Stimulated activated memory B cell treated with anti-CD40 and anti-IgM and Interleukin-4, amounts not matched to agents 10 μg/mL and 1 μg/mL and 100 μg/mL, for 72 hours (primary cell): ENCODE results near the gene PBX1.

ENCODE experiments used
- ATAC-seq: fragments of 150-1000 bp; cut with Tn5 transposase; 2 replicates; pipeline ENCODE4 v1.10.0; 2021
- H3K27ac Mint-ChIP-seq: one replicate; pipeline ENCODE4 v1.8.0; 2022; ENCODE audit warnings: mild to moderate bottlenecking, mixed read lengths
- H3K27me3 Mint-ChIP-seq: one replicate; pipeline ENCODE4 v1.8.0; 2022; ENCODE audit warnings: mixed read lengths
- H3K36me3 Mint-ChIP-seq: one replicate; pipeline ENCODE4 v1.8.0; 2022; ENCODE audit warnings: mixed read lengths
- H3K4me1 Mint-ChIP-seq: one replicate; pipeline ENCODE4 v1.8.0; 2022; ENCODE audit warnings: mixed read lengths
- H3K4me3 Mint-ChIP-seq: one replicate; pipeline ENCODE4 v1.8.0; 2022; ENCODE audit warnings: mild to moderate bottlenecking, moderate library complexity, mixed read lengths
- H3K9me3 Mint-ChIP-seq: one replicate; pipeline ENCODE4 v1.8.0; 2022; ENCODE audit warnings: mixed read lengths

The PBX1 gene

DNA sequence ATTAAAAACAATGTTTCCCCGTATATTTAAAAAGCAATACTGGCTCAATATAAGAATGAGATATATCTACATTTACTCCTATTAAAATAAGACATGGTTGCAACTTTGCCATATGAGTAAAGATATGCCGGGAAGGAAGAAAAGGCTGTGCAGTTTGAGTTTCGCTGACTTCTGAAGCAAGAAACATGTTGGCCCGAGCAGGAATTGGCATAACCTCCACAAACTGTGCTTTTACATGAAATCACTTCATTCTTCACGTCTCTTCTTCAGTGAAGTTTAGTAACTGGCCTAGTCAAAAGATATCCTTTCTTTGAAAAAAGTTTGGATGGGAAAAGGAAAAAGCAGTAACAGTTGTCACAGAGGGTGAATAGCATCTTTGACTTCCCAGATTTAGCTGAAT lies 342.0 kb downstream of the PBX1 start:
- Mint-ChIP-seq H3K27me3 (no peaks in the 10 kb centered on the region), H3K36me3 (no peaks in the 10 kb centered on the region), H3K4me1 (no peaks in the 10 kb centered on the region), H3K27ac (no peak overlapping the region), H3K4me3 (no peak overlapping the region), H3K9me3 (peaks cover 10% of the 10 kb centered on the region)
- no peak for ATAC-seq
